IMR-90 (cell line): Measurements from ENCODE around the gene PTPRN2. TPM values are rescaled to one million over a fixed set of nuclear protein-coding genes. Genes with fewer than 3 reads are reported as not detected.
"Not testable (repeated sequence)": the region's sequence is repeated elsewhere in the genome, so short reads cannot be mapped to it uniquely, and the experiment has no call there.

Source experiments
- ATAC-seq: fragments of 200-7000 bp; cut with Tn5 transposase; 2 replicates; pipeline ENCODE4 v1.9.1; 2020; ENCODE audit warnings: low read depth, mild to moderate bottlenecking, moderate library complexity
- BruUV-seq: library from RNA; stranded (reverse); fragments of 400-500 nt; replicated peaks from 2 replicates; lab custom pipeline; 2021; lab: Mats Ljungman, UMichigan
- CTCF ChIA-PET: fragments of 300-600 bp; formaldehyde crosslinking; extraction: SDS; loops from one replicate; lab custom pipeline; 2021; ENCODE audit warnings: antibody characterized with exemption; lab: Yijun Ruan, JAX
- POLR2A ChIA-PET: fragments of 300-600 bp; sonication (Branson Sonifier 250); formaldehyde crosslinking; loops from one replicate; lab custom pipeline; 2022; ENCODE audit warnings: antibody characterized with exemption; ENCODE audit not compliant: unreplicated experiment; lab: Charles Lee
- DNase-seq: peaks from one replicate; pipeline ENCODE4 v3.0.0; 2013
- H2AFZ ChIP-seq: replicated peaks from 2 replicates; pipeline ENCODE3; 2013; ENCODE audit warnings: low read length, mild to moderate bottlenecking; ENCODE audit not compliant: poor library complexity
- H2AK5ac ChIP-seq: 2 replicates; pipeline ENCODE4 v1.6.1; 2013; ENCODE audit warnings: low read depth, low read length, inconsistent platforms
- H2AK9ac ChIP-seq: replicated peaks from 2 replicates; pipeline ENCODE3; 2013; ENCODE audit warnings: mild to moderate bottlenecking, low read depth, low read length, moderate library complexity; ENCODE audit not compliant: poor library complexity
- H2BK120ac ChIP-seq: 2 replicates; pipeline ENCODE4 v1.6.1; 2013; ENCODE audit warnings: low read depth, low read length, inconsistent platforms
- H2BK15ac ChIP-seq: 3 replicates; pipeline ENCODE4 v1.6.1; 2013; ENCODE audit warnings: low read depth, low read length, inconsistent platforms
- H2BK20ac ChIP-seq: 2 replicates; pipeline ENCODE4 v1.6.1; 2013; ENCODE audit warnings: low read depth, mild to moderate bottlenecking, inconsistent platforms, low read length, moderate library complexity
- H2BK5ac ChIP-seq: 2 replicates; pipeline ENCODE4 v1.6.1; 2013; ENCODE audit warnings: mild to moderate bottlenecking, low read depth, low read length, inconsistent platforms; ENCODE audit not compliant: poor library complexity, severe bottlenecking
- H3K14ac ChIP-seq: replicated peaks from 2 replicates; pipeline ENCODE4 v1.6.1; 2013; ENCODE audit warnings: low read depth, low read length, inconsistent platforms
- H3K18ac ChIP-seq: 2 replicates; pipeline ENCODE4 v1.6.1; 2013; ENCODE audit warnings: low read depth, low read length, control low read depth
- H3K23ac ChIP-seq: 2 replicates; pipeline ENCODE4 v1.6.1; 2013; ENCODE audit warnings: low read depth, low read length, inconsistent platforms
- H3K27ac ChIP-seq: 2 replicates; pipeline ENCODE4 v1.5.1; 2013; ENCODE audit warnings: mild to moderate bottlenecking, control low read depth, low read length; ENCODE audit not compliant: insufficient read depth
- H3K27me3 ChIP-seq: 2 replicates; pipeline ENCODE4 v1.6.1; 2013; ENCODE audit warnings: low read length; ENCODE audit not compliant: control insufficient read depth, insufficient read depth
- H3K36me3 ChIP-seq: 2 replicates; pipeline ENCODE4 v1.6.1; 2013; ENCODE audit warnings: low read length, mixed read lengths; ENCODE audit not compliant: control insufficient read depth, insufficient read depth
- H3K4ac ChIP-seq: 2 replicates; pipeline ENCODE4 v1.6.1; 2013; ENCODE audit warnings: low read depth, low read length, inconsistent platforms
- H3K4me1 ChIP-seq: 2 replicates; pipeline ENCODE4 v1.6.1; 2013; ENCODE audit warnings: low read length, mixed read lengths; ENCODE audit not compliant: control insufficient read depth, insufficient read depth
- H3K4me2 ChIP-seq: 2 replicates; pipeline ENCODE4 v1.6.1; 2013; ENCODE audit warnings: low read depth, mild to moderate bottlenecking, control low read depth, low read length, moderate library complexity
- H3K4me3 ChIP-seq: 2 replicates; pipeline ENCODE4 v1.5.1; 2013; ENCODE audit warnings: low read depth, mild to moderate bottlenecking, control low read depth, low read length, moderate library complexity; ENCODE audit not compliant: insufficient read depth
- H3K56ac ChIP-seq: 2 replicates; pipeline ENCODE4 v1.6.1; 2013; ENCODE audit warnings: low read length, inconsistent platforms; ENCODE audit not compliant: insufficient read depth; ENCODE audit errors: extremely low read depth
- H3K79me1 ChIP-seq, 2 experiments: 2 replicates each; pipeline ENCODE4 v1.6.1; 2013; ENCODE audit warnings: low read length in 2 of 2, inconsistent platforms in 1 of 2, low read depth in 1 of 2
- H3K9ac ChIP-seq: 2 replicates; pipeline ENCODE4 v1.6.1; 2013; ENCODE audit warnings: low read depth, low read length, control low read depth
- H3K9me1 ChIP-seq: 2 replicates; pipeline ENCODE4 v1.6.1; 2013; ENCODE audit warnings: low read length, inconsistent platforms; ENCODE audit not compliant: insufficient read depth
- H3K9me3 ChIP-seq: 2 replicates; pipeline ENCODE4 v1.6.1; 2013; ENCODE audit warnings: low read length; ENCODE audit not compliant: control insufficient read depth, insufficient read depth
- H4K20me1 ChIP-seq: 2 replicates; pipeline ENCODE4 v1.6.1; 2013; ENCODE audit warnings: low read length, inconsistent platforms; ENCODE audit not compliant: insufficient read depth
- H4K5ac ChIP-seq: 2 replicates; pipeline ENCODE4 v1.6.1; 2013; ENCODE audit warnings: mild to moderate bottlenecking, low read depth, low read length, control low read depth
- H4K8ac ChIP-seq, 2 experiments: 2 replicates each; pipeline ENCODE4 v1.6.1; 2013; ENCODE audit warnings: low read depth in 2 of 2, low read length in 2 of 2, control low read depth in 1 of 2, inconsistent platforms in 1 of 2
- H4K91ac ChIP-seq: 2 replicates; pipeline ENCODE4 v1.6.1; 2013; ENCODE audit warnings: low read depth, low read length, inconsistent platforms; ENCODE audit not compliant: insufficient read depth
- WGBS, 2 experiments: methylation state at CpG; one replicate each; pipeline versions ENCODE4 v1.1.5 to v1.1.7; 2013; ENCODE audit warnings: missing lambda C conversion rate in 2 of 2; ENCODE audit not compliant: insufficient read length in 1 of 2; ENCODE audit errors: extremely low coverage in 2 of 2; 5-methylcytosine and 5-hydroxymethylcytosine counted together
- dilution Hi-C: fragments of 300-500 bp; cut with HindIII; formaldehyde crosslinking; loops from one replicate; pipeline ENCODE4 v1.14.3; 2018; ENCODE audit warnings: low sequenced_read_pairs; ENCODE audit not compliant: unreplicated experiment
- in situ Hi-C: fragments of 300-500 bp; cut with MboI; formaldehyde crosslinking; loops from 3 replicates; pipeline ENCODE4 v1.14.3; 2019; ENCODE audit warnings: low sequenced_read_pairs, inconsistent platforms, mixed read lengths
- intact Hi-C: fragments of 100-400 bp; cut with micrococcal nuclease; formaldehyde crosslinking; loops from 2 replicates; pipeline ENCODE4 v1.10.0; 2022
- polyA plus RNA-seq, 3 experiments: library from polyadenylated mRNA; depleted of rRNA; stranded (reverse); fragments of >200 nt; gene quantifications; 2 replicates each; pipeline ENCODE4 v1.2.3, GENCODE V29; 2012; ENCODE audit warnings: low replicate concordance in 1 of 3
- total RNA-seq: library from RNA; depleted of rRNA; stranded (reverse); fragments of >200 nt; gene quantifications from 2 replicates; pipeline ENCODE4 v1.2.3, GENCODE V29; 2012

PTPRN2 gene
- total and polyA plus RNA-seq, 2 of the 4 experiments (the other 2 are of a cell fraction), result 0.03 TPM; not detected in 1

DNA sequence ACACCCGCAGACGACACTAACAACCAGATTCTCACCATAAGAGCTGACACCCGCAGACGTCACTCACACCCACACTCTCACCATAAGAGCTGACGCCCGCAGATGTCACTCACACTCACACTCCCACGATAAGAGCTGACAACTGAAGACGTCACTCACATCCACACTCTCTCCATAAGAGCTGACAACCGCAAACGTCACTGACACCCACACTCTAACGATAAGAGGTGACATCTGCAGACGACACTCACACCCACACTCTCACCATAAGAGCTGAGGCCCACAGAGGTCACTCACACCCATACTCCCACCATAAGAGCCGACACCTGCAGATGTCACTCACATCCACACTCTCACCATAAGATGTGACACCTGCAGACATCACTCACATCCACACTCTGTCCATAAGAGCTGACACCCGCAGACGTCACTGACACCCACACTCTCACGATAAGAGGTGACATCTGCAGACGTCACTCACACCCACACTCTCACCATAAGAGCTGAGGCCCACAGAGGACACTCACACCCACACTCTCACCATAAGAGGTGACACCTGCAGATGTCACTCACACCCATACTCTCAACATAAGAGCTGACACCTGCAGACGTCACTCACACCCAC lies 255.7 kb downstream of the PTPRN2 start:
- H3K56ac ChIP-seq, H3K9ac ChIP-seq, H3K27ac ChIP-seq, H3K4me3 ChIP-seq, H3K9me1 ChIP-seq, H3K18ac ChIP-seq, H3K79me1 ChIP-seq, H4K20me1 ChIP-seq, H3K4me2 ChIP-seq, DNase-seq, H4K91ac ChIP-seq, ATAC-seq, H3K23ac ChIP-seq, H2AK9ac ChIP-seq, H2AFZ ChIP-seq, H3K36me3 ChIP-seq, H2BK120ac ChIP-seq, H2BK15ac ChIP-seq, dilution Hi-C loops, H4K8ac ChIP-seq, intact Hi-C loops, H4K5ac ChIP-seq, BruUV-seq, in situ Hi-C loops, H3K4ac ChIP-seq, H3K27me3 ChIP-seq, H2AK5ac ChIP-seq, H3K14ac ChIP-seq, H2BK20ac ChIP-seq, CTCF ChIA-PET, H2BK5ac ChIP-seq, POLR2A ChIA-PET, H3K4me1 ChIP-seq: not testable (repeated sequence)
- peaks cover 39% of the 10 kb centered on the region for H3K9me3 ChIP-seq
- 77% methylated on average over 18 of the region's 18 CpGs; no CpG with 5 or more reads in 1 of the 2 experiments for WGBS, 2 experiments
